Spleen (tissue), 11 donors: ENCODE measurements around the gene GRAMD2A. TPM values are rescaled to one million over a fixed set of nuclear protein-coding genes. Genes with fewer than 3 reads are reported as not detected.

Source experiments
- DNase-seq: peaks from one replicate; pipeline ENCODE4 v3.0.0-alpha.2; 2020
- H3K27ac ChIP-seq, 8 donors: fragments of 200-600 bp; sonication (generic) in 7 of 8; 1 replicate in 4 of 8; 2 replicates in 4 of 8; pipeline versions ENCODE4 v1.5.0 to v1.8.0; 2016 to 2021; ENCODE audit warnings: inconsistent platforms in 4 of 8, mild to moderate bottlenecking in 4 of 8, moderate library complexity in 1 of 8
- H3K27me3 ChIP-seq, 7 donors: fragments of 200-600 bp; sonication (generic) in 6 of 7; replicated peaks in 1 of 7; 1 replicate in 4 of 7; 2 replicates in 3 of 7; pipeline versions ENCODE4 v1.5.0 to v1.8.0; 2016 to 2021; ENCODE audit warnings: inconsistent platforms in 3 of 7, mild to moderate bottlenecking in 1 of 7
- H3K36me3 ChIP-seq, 6 donors: fragments of 200-600 bp; sonication (generic) in 5 of 6; 1 replicate in 4 of 6; 2 replicates in 2 of 6; pipeline versions ENCODE4 v1.5.0 to v1.8.0; 2016 to 2021; ENCODE audit warnings: inconsistent platforms in 2 of 6
- H3K4me1 ChIP-seq, 6 donors: fragments of 200-600 bp; sonication (generic) in 5 of 6; 1 replicate in 3 of 6; 2 replicates in 3 of 6; pipeline versions ENCODE4 v1.5.0 to v1.8.0; 2016 to 2021; ENCODE audit warnings: inconsistent platforms in 3 of 6
- H3K4me3 ChIP-seq, 8 donors: fragments of 200-600 bp; sonication (generic) in 7 of 8; 1 replicate in 4 of 8; 2 replicates in 4 of 8; pipeline versions ENCODE4 v1.5.0 to v1.8.0; 2016 to 2021; ENCODE audit warnings: inconsistent platforms in 4 of 8, mild to moderate bottlenecking in 4 of 8, moderate library complexity in 2 of 8
- H3K9me3 ChIP-seq, 8 donors: fragments of 200-600 bp; sonication (generic) in 7 of 8; 1 replicate in 4 of 8; 2 replicates in 4 of 8; pipeline versions ENCODE4 v1.5.0 to v1.8.0; 2016 to 2021; ENCODE audit warnings: inconsistent platforms in 4 of 8
- POLR2A ChIP-seq, 3 donors: fragments of 450-650 bp; IDR thresholded peaks; one replicate each; pipeline ENCODE4 v1.5.1; 2017; ENCODE audit warnings: antibody characterized with exemption in 3 of 3, mild to moderate bottlenecking in 1 of 3
- POLR2AphosphoS5 ChIP-seq, 3 donors: sonication (generic); formaldehyde crosslinking; IDR thresholded peaks; one replicate each; pipeline ENCODE4 v1.5.1; 2017; ENCODE audit warnings: antibody characterized with exemption in 3 of 3
- whole genome bisulfite sequencing, 5 donors: extraction: QIAGEN DNeasy Blood & Tissue Kit in 3 of 5; methylation state at CpG; one replicate each; pipeline versions ENCODE4 v1.1.5 to v1.1.7; 2013 to 2018; 5-methylcytosine and 5-hydroxymethylcytosine counted together
- intact Hi-C: fragments of 100-400 bp; cut with DNase I; formaldehyde crosslinking; loops from one replicate; pipeline ENCODE4 v1.15.0; 2023; ENCODE audit warnings: low total_unique reads
- polyA plus RNA-seq, 3 donors: library from polyadenylated mRNA; stranded (reverse); fragments of 200-250 nt; gene quantifications; one replicate each; pipeline ENCODE4 v1.2.1, GENCODE V29; 2013
- total RNA-seq, 7 donors: library from RNA; depleted of rRNA in 3 of 7; stranded (reverse); fragments of >200 nt in 3 of 7; fragmentation: NEBNext Ultra II Directional in 4 of 7; extraction: Animal tissue kit (Norgen Biotek cat#: 25700) in 4 of 7; gene quantifications; one replicate each; pipeline versions ENCODE4 v1.1.0 to v1.2.1, GENCODE V29; 2016 to 2021
- TF ChIP-seq, protein P1 (sequence below), 11 experiments: fragments of 200-600 bp in 7 of 11; fragments of 450-650 bp in 4 of 11; sonication (generic) in 4 of 11; IDR thresholded peaks in 8 of 11; conservative IDR thresholded peaks in 3 of 11; 1 replicate in 7 of 11; 2 replicates in 4 of 11; pipeline versions ENCODE4 v1.4.0 to v1.8.0; 2016 to 2021; ENCODE audit warnings: antibody characterized with exemption in 11 of 11, inconsistent platforms in 4 of 11, mild to moderate bottlenecking in 1 of 11
- donor health status: healthy with polysubstance abuse.
- donor health status: DM: no; HTN: no; CAD: no; lungs with moderate emphysema.
- donor health status: DM: no; HTN: no; CAD: no.
- donor health status: Bipolar disorder and iron deficiency.
- donor health status: healthy.
- donor health status: DM: no; HTN: no; CAD: no.
- donor health status: DM: yes; HTN: yes; CAD: no.

Gene GRAMD2A
- total and polyA plus RNA-seq, 10 donors = 0.03 to 0.34 (median 0.09) TPM; not detected in 6

DNA sequence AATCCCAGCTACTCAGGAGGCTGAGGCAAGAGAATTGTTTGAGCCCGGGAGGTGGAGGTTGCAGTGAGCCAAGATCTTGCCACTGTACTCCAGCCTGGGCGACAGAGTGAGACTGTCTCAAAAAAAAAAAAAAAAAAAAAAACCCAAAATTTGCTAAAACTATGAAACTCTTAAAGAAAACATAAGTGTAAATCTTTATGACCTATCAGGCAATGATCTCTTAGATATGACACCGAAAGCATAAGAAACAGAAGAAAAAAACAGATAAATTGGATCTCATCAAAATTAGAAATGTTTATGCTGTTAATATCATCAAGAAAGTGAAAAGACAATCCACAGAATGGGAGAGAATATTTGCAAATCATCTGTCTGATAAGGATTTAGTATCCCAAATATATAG is 15.3 kb downstream of the GRAMD2A start:
- peaks cover 0 to 9% (median 3%) of the 10 kb centered on the region in 6 donors for H3K4me1 ChIP-seq
- H3K4me3 ChIP-seq = no peak overlapping the region
- no peak for DNase-seq
- intact Hi-C loops = no loop called here
- TF ChIP-seq POLR2A (IDR thresholded peaks at IDR 0.05) (no peak), POLR2AphosphoS5 (IDR thresholded peaks at IDR 0.05) (no peak)
- TF ChIP-seq, protein P1, sequence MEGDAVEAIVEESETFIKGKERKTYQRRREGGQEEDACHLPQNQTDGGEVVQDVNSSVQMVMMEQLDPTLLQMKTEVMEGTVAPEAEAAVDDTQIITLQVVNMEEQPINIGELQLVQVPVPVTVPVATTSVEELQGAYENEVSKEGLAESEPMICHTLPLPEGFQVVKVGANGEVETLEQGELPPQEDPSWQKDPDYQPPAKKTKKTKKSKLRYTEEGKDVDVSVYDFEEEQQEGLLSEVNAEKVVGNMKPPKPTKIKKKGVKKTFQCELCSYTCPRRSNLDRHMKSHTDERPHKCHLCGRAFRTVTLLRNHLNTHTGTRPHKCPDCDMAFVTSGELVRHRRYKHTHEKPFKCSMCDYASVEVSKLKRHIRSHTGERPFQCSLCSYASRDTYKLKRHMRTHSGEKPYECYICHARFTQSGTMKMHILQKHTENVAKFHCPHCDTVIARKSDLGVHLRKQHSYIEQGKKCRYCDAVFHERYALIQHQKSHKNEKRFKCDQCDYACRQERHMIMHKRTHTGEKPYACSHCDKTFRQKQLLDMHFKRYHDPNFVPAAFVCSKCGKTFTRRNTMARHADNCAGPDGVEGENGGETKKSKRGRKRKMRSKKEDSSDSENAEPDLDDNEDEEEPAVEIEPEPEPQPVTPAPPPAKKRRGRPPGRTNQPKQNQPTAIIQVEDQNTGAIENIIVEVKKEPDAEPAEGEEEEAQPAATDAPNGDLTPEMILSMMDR (IDR thresholded peaks at IDR 0.05 in 8 of 11, conservative IDR thresholded peaks at IDR 0.05 in 3 of 11) = no peak
- peaks cover 0 to 70% (median 31%) of the 10 kb centered on the region in 7 donors for H3K27me3 ChIP-seq
- no peaks in the 10 kb centered on the region for H3K36me3 ChIP-seq
- no peaks in the 10 kb centered on the region for H3K9me3 ChIP-seq
- H3K27ac ChIP-seq = no peak overlapping the region
- WGBS, 5 donors = 92 to 98% (median 96%) methylated on average over 3 of the region's 3 CpGs

DNA sequence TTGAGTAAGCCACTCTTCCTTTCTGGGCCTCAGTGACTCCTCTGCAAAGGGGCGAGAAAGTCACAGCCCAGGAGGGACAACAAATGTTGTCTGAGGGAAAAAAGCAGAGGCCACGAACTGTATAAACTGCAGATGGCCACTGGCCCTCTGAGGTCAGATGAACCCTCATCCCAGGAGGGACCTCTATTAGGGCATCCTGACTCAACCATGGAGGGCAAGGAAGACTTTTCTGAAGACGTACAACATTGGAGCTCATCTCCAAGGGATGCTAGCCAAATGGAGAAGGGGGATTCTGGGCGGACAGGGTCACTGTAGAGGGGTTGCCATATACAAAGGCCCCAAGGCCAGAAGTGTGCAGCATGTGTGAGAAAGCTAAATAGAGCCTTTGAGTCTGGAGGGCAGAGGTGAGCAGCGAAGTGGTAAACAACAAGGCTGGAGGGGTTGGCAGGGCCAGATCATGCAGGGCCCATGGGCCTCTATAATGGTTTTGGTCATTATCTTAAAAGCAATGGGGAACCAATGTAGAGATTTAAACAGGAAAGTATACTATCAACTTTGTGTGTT is 16.7 kb downstream of the GRAMD2A start:
- WGBS, 5 donors = 86 to 94% (median 91%) methylated on average over 5 of the region's 5 CpGs
- Histone ChIP-seq H3K36me3 (no peaks in the 10 kb centered on the region), H3K4me3 (no peak overlapping the region), H3K27ac (no peak overlapping the region), H3K9me3 (no peaks in the 10 kb centered on the region), H3K4me1 (peaks cover 0 to 9% (median 3%) of the 10 kb centered on the region in 6 donors), H3K27me3 (peaks cover 0 to 61% (median 23%) of the 10 kb centered on the region in 7 donors)
- intact Hi-C loops = no loop called here
- DNase-seq = peak; percentile 1
- TF ChIP-seq POLR2AphosphoS5 (IDR thresholded peaks at IDR 0.05) (no peak), POLR2A (IDR thresholded peaks at IDR 0.05) (no peak)
- TF ChIP-seq, protein P1 (IDR thresholded peaks at IDR 0.05 in 8 of 11, conservative IDR thresholded peaks at IDR 0.05 in 3 of 11) = no peak

DNA sequence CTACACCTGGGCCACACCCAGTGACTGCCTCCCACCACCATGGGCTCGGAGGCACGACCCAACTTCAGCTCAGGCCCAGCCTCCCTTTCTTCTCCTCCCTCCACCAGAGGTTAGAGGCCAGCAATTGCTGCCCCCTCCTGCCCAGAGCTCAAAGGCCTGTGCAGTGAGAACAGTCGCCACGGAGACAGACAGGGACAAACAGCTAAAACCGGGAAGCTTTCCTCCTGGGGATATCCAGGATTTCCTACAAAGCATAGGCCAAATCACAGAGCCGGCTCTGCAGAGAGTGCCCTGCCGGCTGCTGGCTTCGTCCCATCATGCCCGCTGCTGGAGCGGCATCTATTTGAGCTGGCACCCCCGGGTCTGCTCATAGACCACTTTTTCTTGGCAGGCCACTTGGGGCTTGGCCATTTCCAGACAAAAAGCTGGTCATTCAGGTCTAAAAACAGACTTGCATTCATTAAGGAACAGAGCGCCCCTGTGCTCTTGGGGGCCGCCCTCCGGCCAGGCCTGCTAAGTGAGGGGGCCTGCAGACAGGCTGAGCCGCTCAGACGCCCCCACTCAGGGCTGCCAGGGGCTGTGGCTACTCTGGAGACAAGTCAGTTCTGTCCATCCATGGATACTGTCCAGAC is 17.5 kb downstream of the GRAMD2A start:
- Histone ChIP-seq H3K36me3 (no peaks in the 10 kb centered on the region), H3K4me3 (no peak overlapping the region), H3K9me3 (no peaks in the 10 kb centered on the region), H3K4me1 (peaks cover 0 to 9% (median 3%) of the 10 kb centered on the region in 6 donors), H3K27me3 (peaks cover 0 to 53% (median 20%) of the 10 kb centered on the region in 7 donors), H3K27ac (no peak overlapping the region)
- intact Hi-C loops = no loop called here
- TF ChIP-seq POLR2AphosphoS5 (IDR thresholded peaks at IDR 0.05) (no peak), POLR2A (IDR thresholded peaks at IDR 0.05) (no peak)
- TF ChIP-seq, protein P1 (IDR thresholded peaks at IDR 0.05 in 8 of 11, conservative IDR thresholded peaks at IDR 0.05 in 3 of 11) = no peak
- WGBS, 5 donors = 73 to 79% (median 77%) methylated on average over 11 to 16 of the region's 16 CpGs
- peak; percentile 47 for DNase-seq

DNA sequence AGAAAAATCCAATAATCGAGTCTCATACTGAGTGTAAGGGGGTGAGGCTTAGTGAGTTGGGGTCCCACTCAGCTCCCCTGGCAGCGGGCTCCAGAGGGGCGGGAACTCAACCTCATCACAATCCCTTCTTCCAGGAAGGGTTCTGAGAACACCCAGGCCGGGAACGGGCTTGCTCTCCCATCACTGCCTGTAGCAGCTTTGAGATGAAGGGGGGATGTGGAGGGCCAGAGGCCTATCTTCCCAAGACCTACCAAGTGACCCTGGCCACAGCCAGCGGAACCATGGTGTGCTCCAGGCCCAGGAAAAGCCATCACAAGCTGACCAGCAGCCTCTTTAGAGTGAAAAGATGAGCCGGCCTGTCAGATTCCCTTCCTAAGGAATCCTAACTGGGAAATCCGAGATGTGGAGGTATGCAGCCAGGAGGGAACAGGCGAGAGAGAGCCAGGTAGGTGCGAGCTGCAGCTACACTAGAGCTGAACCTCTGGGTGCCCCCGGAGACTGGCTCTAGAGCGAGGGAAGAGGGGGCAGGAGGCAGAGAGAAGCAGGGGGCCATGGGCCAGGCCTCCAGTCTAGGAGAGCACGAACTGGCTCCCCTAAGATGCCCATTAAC is 18.5 kb downstream of the GRAMD2A start:
- intact Hi-C loops = no loop called here
- Histone ChIP-seq H3K9me3 (no peaks in the 10 kb centered on the region), H3K4me1 (peaks cover 0 to 4% (median under 1%) of the 10 kb centered on the region in 6 donors), H3K27me3 (peaks cover 0 to 43% (median 10%) of the 10 kb centered on the region in 7 donors), H3K27ac (no peak overlapping the region), H3K4me3 (no peak overlapping the region), H3K36me3 (no peaks in the 10 kb centered on the region)
- WGBS, 5 donors = 89 to 91% (median 90%) methylated on average over 11 to 13 of the region's 13 CpGs
- DNase-seq = peak; percentile 49
- TF ChIP-seq POLR2A (IDR thresholded peaks at IDR 0.05) (no peak), POLR2AphosphoS5 (IDR thresholded peaks at IDR 0.05) (no peak)
- TF ChIP-seq, protein P1 (IDR thresholded peaks at IDR 0.05 in 8 of 11, conservative IDR thresholded peaks at IDR 0.05 in 3 of 11) = no peak
